GM19324 (cell line): ENCODE measurements around the gene ING3.

ENCODE experiments used
- ATAC-seq: cut with Tn5 transposase; IDR thresholded peaks from one replicate; pipeline ENCODE4 v1.9.1; 2021; ENCODE audit warnings: mild to moderate bottlenecking, moderate library complexity; ENCODE audit not compliant: unreplicated experiment, low FRiP score

Gene ING3

GRCh38 chr7:121020989-121021969, 70.7 kb downstream of the ING3 start:
- ATAC-seq, result no peak

GRCh38 chr7:121023194-121023593, 72.6 kb downstream of the ING3 start:
- ATAC-seq, result no peak

- no peak for ATAC-seq
Observed at GRCh38 chr7:121023683-121024511, 73.3 kb downstream of the ING3 start.

GRCh38 chr7:121024611-121025010, 74.0 kb downstream of the ING3 start:
- ATAC-seq, result no peak

GRCh38 chr7:121026159-121026558, 75.6 kb downstream of the ING3 start:
- no peak for ATAC-seq

GRCh38 chr7:121026577-121027111, 76.1 kb downstream of the ING3 start:
- no peak for ATAC-seq
